ENCODE measurements around the gene EXD1.
A peak's percentile ranks its signal among the peaks of the same experiment; 100 is the strongest.
"Not testable (repeated sequence)": the region's sequence is repeated elsewhere in the genome, so short reads cannot be mapped to it uniquely, and the experiment has no call there.

The EXD1 gene, protein sequence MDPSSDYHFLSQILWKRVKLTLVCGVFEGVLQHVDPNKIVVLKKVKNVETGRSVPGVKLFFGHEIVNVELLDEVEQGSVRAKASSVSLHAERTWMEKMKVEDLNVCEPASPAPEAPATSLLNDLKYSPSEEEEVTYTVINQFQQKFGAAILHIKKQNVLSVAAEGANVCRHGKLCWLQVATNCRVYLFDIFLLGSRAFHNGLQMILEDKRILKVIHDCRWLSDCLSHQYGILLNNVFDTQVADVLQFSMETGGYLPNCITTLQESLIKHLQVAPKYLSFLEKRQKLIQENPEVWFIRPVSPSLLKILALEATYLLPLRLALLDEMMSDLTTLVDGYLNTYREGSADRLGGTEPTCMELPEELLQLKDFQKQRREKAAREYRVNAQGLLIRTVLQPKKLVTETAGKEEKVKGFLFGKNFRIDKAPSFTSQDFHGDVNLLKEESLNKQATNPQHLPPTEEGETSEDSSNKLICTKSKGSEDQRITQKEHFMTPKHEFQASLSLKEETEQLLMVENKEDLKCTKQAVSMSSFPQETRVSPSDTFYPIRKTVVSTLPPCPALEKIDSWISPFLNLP

DNA sequence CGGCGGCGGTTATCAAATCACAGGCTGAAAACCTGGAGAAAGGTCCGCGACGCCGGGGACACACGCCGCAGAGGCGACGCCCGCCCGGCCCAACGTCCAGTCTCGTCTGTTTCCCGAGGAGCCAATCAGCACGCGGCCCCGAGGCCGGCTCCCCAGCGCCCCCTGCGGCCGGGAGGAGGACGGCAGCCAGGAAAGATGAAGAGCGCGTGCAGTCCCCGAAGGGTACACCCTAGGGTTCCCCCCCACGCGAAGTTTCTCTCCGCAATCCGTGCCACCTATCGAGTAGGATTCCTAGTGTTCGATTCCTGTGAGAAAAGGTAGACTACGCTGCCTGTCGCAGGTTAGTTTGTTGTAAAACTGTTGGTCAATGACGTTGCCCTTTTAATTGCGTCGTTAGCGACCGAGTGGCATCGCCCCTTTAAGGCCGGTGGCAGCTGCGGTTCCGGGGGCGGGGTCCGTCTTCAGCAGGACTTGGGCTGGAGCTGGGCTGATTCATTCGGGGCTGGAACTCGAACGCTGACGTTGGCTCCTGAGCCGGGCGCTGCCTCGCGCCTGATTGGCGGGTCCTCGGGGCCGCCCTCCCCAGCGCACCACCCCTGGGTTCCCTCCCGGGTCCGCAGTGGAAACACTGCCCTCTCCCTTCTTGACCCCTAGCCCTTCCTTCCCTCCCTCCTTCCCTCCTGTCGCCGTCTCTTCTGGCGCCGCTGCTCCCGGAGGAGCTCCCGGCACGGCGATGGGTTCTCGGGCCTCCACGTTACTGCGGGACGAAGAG lies at the start of gene EXD1, which contains the start of gene CHP1:
Gene EXD1 (minus strand): TSS at position 108 of the 772 bp plus-strand sequence. CDS start 4,182 bp downstream, outside the sequence.
Gene CHP1 (plus strand): TSS at position 619 of the 772 bp plus-strand sequence. CDS start 115 bp downstream, at position 734.
- DNase-seq = peak; percentile 98

DNA sequence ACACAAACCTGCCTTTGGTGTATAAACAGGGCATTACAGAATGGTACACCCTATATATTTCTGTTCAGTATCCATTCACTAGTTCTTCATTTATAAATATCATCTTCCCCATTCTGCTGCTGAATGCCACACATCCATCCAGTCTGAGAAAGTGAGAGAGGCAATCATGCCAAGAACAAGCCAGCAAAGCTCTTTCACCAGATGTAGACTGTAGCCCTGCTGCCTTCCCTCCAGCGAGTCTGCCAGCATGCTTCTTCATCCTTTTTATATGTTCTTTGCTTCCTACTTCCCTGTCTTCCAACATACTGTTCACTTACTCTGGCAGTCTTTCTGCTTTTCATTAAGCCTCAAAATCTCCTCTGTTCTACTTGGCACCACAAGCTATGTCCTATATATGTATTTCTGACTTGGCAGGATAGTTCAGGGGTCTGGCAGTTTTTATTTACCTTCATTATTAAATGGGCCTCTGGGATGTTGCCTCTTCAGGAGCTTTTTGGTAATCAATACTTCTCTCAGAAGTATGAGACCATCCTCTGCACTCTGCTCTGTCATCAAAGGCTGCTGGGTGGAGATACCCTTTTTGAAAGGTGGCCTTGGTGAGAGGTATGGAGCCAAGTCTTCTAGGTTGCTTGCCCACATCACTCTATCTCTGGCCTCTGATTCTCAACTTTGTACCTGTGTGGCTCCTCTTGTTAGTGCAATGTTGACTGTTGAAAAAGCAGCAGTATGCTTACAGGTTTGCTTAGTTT lies 49.2 kb upstream of the EXD1 start:
- no peak for DNase-seq

DNA sequence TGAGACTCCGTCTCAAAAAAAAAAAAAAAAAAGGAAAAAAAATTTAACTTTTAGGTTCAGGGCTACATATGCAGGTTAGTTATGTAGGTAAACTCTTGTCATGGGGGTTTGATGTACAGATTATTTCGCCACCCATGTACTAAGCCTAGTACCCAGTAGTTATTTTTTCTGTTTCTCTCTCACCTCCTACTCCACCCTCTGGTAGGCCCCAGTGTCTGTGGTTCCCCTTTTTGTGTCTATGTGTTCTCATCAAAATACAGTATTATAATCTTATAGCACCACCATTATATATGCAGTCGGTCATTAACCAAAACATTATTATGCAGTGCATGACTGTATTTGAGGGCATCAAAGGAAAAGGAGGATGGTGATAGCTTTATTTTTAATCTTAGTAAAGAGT lies 47.8 kb upstream of the EXD1 start:
- DNase-seq = no peak

GRCh38 chr15:41276831-41277230 lies 46.3 kb upstream of the EXD1 start:
- DNase-seq = no peak

DNA sequence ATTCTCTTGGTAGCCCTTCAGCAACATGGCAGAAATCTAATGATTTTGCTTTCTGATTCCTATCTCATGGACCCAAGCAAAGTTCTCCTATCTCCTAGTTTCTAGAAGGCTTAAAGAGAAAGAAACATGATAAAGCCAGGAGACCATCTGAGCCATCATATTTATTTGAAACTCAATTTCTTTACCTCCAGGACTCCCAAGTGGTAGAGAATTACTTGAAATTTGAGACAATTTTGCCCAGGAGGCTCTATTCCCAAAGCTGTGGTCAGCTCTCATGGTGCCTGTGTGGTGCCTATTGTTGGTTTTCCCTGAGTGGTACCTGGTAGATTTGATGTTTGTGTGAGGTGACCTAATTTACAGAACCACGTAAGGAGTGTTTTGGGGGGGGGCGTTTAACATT lies 39.3 kb upstream of the EXD1 start:
- no peak for DNase-seq

- DNase-seq = no peak
Observed at GRCh38 chr15:41263891-41264351, 33.4 kb upstream of the EXD1 start.

DNA sequence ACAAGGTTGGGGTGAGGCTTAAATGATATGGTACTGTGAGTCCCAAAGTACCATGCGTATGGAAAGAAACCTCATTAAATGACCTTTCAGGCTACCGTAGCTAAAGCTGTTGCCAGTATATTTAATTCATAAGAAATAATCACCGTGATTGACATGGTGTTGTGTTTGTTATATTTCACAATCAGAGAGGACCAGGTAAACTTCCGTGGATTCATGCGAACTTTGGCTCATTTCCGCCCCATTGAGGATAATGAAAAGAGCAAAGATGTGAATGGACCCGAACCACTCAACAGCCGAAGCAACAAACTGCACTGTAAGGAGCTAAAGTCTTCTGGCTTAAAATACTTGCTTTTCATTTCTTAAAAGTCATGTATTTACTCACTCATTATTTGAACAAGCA lies 32.0 kb upstream of the EXD1 start:
- no peak for DNase-seq

- not testable (repeated sequence) for DNase-seq
Observed at GRCh38 chr15:41260924-41261323, 30.4 kb upstream of the EXD1 start.

DNA sequence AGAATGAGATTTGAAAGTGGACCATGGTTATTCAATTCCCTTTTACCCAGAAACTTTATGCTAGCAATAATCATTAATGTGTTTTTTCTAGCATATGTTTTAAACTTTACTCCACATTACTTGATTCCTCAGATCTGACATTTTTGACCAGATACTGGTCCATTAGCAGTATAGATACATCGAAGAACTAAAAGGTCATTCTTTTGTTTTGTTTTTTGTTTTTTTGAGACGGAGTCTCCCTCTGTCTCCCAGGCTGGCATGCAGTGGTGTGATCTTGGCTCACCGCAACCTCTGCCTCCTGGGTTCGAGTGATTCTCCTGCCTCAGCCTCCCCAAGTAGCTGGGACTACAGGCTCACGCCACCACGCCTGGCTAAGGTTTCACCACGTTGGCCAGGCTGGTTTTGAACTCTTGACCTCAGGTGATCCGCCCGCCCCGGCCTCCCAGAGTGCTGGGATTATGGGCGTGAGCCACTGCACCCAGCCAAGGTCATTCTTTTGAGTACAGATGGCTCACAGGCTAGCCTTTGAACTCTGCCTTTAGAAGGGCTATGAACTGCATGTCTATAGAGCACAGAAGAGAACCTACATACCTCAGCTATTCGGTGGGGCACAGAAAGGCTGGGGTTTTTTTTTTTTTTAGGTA lies 29.1 kb upstream of the EXD1 start:
- no peak for DNase-seq

- DNase-seq = no peak
Observed at GRCh38 chr15:41258750-41259471, 28.4 kb upstream of the EXD1 start.

- DNase-seq = no peak
Observed at GRCh38 chr15:41256577-41257038, 26.1 kb upstream of the EXD1 start.

- DNase-seq = no peak
Observed at GRCh38 chr15:41256103-41256502, 25.5 kb upstream of the EXD1 start.

- DNase-seq = no peak
Observed at GRCh38 chr15:41254560-41254959, 24.0 kb upstream of the EXD1 start.

DNA sequence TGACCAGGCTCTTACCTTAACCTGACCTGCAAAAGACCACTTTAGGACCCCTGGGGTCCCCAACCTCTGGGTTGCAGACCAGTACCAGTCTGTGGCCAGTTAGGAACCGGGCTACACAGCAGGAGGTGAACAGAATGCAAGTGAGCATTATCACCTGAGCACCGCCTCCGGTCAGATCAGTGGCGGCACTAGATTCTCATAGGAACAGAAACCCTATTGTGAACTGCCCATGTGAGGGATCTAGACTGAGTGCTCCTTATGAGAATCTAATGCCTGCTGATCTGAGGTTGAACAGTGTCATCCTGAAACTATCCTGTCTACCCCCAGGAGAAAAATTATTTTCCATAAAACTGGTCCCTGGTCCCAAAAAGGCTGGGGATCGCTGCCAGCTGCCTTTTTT lies 20.9 kb upstream of the EXD1 start:
- no peak for DNase-seq

DNA sequence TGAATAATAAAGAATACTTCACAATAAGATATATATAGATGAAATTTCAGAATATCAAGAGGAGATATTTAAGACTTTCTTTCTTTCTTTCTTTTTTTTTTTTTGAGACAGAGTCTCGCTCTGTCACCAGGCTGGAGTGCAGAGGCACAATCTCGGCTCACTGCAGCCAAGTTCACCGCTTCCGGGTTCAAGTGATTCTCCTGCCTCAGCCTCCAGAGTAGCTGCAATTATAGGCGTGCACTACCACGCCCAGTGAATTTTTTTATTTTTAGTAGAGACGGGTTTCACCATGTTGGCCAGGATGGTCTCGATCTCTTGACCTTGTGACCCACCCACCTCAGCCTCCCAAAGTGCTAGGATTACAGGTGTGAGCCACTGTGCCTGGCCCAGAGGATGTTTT lies 20.2 kb upstream of the EXD1 start:
- DNase-seq = not testable (repeated sequence)

GRCh38 chr15:41241221-41241964 lies 10.8 kb upstream of the EXD1 start:
- DNase-seq = no peak

GRCh38 chr15:41238100-41238499 lies 7.5 kb upstream of the EXD1 start:
- DNase-seq = no peak

GRCh38 chr15:41235929-41236328 lies 5.4 kb upstream of the EXD1 start:
- DNase-seq = no peak

- not testable (repeated sequence) for DNase-seq
Observed at GRCh38 chr15:41235228-41235627, 4.7 kb upstream of the EXD1 start.

DNA sequence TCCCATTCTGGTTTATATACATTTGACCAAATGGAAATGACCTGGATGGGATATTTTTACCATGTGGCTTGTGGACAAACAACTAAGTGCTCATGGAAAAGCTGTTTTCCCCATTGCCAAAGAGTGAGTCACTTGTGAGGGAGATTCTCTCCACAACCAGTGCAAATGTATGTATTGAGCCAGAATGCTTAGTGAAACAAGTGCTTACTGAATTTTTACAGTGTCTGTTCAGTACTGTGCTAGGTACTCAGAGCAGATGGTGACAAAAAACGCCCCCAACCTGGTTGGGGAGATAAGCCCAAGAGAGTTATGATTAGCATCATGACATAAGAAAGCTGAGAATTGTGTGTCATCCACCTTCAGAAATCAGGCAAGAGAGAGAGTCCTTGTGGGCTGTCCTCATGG lies 2.8 kb upstream of the EXD1 start:
- no peak for DNase-seq
